KBM-7 (cell line): ENCODE data around the gene PCDHGC3.
"Not testable (repeated sequence)": the region's sequence is repeated elsewhere in the genome, so short reads cannot be mapped to it uniquely, and the experiment has no call there.

Source experiments
- DNase-seq: peaks from one replicate; pipeline ENCODE4 v3.0.0-alpha.2; 2015
- in situ Hi-C: fragments of 300-500 bp; cut with MboI; formaldehyde crosslinking; loops from 2 replicates; pipeline ENCODE4 v1.14.3; 2020; ENCODE audit warnings: low sequenced_read_pairs, low pct_unique_long_range_greater_than_20kb, mixed read lengths

Gene PCDHGC3

GRCh38 chr5:141475625-141476131 lies at the start of gene PCDHGC3:
PCDHGC3 (plus strand) TSS chr5:141475966; CDS start chr5:141476117, 151 bp downstream.
- in situ Hi-C loops, result no loop called here
- peak; percentile 88 for DNase-seq

GRCh38 chr5:141427783-141428426 lies 47.9 kb upstream of the PCDHGC3 start:
- in situ Hi-C loops, result no loop called here
- DNase-seq, result no peak

GRCh38 chr5:141430332-141431113 lies 45.2 kb upstream of the PCDHGC3 start, which contains the start of gene PCDHGA12:
PCDHGA12 (plus strand) TSS chr5:141430507; CDS start chr5:141430760, 253 bp downstream.
- in situ Hi-C loops, result no loop called here
- DNase-seq, result no peak

GRCh38 chr5:141431286-141431685 lies 44.5 kb upstream of the PCDHGC3 start:
- in situ Hi-C loops, result no loop called here

GRCh38 chr5:141432308-141432707 lies 43.5 kb upstream of the PCDHGC3 start:
- DNase-seq, in situ Hi-C loops: not testable (repeated sequence)

More at GRCh38 chr5:141431286-141431685, 44.5 kb upstream of the PCDHGC3 start:
- DNase-seq, result no peak

GRCh38 chr5:141432726-141433125 lies 43.0 kb upstream of the PCDHGC3 start:
- DNase-seq, in situ Hi-C loops: not testable (repeated sequence)

GRCh38 chr5:141434006-141434405 lies 41.8 kb upstream of the PCDHGC3 start:
- in situ Hi-C loops, result no loop called here

GRCh38 chr5:141437221-141437620 lies 38.5 kb upstream of the PCDHGC3 start:
- in situ Hi-C loops, result no loop called here
- DNase-seq, result no peak

More at GRCh38 chr5:141434006-141434405, 41.8 kb upstream of the PCDHGC3 start:
- no peak for DNase-seq

GRCh38 chr5:141439411-141440141 lies 36.2 kb upstream of the PCDHGC3 start:
- no peak for DNase-seq
- in situ Hi-C loops, result no loop called here

GRCh38 chr5:141440341-141440740 lies 35.4 kb upstream of the PCDHGC3 start:
- DNase-seq, result no peak
- in situ Hi-C loops, result no loop called here

GRCh38 chr5:141441571-141442170 lies 34.1 kb upstream of the PCDHGC3 start:
- no peak for DNase-seq
- in situ Hi-C loops, result no loop called here

GRCh38 chr5:141465351-141465750 lies 10.4 kb upstream of the PCDHGC3 start:
- in situ Hi-C loops, result no loop called here
- DNase-seq, result no peak

- DNase-seq, result no peak
- in situ Hi-C loops, result no loop called here
Measured at GRCh38 chr5:141476132-141476911, 556 bp downstream of the PCDHGC3 start.

- DNase-seq, result no peak
- in situ Hi-C loops, result no loop called here
Measured at GRCh38 chr5:141477044-141477575, 1.3 kb downstream of the PCDHGC3 start.

- in situ Hi-C loops, result no loop called here
- DNase-seq, result no peak
Measured at GRCh38 chr5:141477815-141478214, 2.0 kb downstream of the PCDHGC3 start.

- no peak for DNase-seq
- in situ Hi-C loops, result no loop called here
Measured at GRCh38 chr5:141478321-141478945, 2.7 kb downstream of the PCDHGC3 start.

GRCh38 chr5:141479776-141480175 lies 4.0 kb downstream of the PCDHGC3 start:
- in situ Hi-C loops, result no loop called here

GRCh38 chr5:141483902-141484301 lies 8.1 kb downstream of the PCDHGC3 start:
- in situ Hi-C loops, result no loop called here
- DNase-seq, result no peak

More at GRCh38 chr5:141479776-141480175, 4.0 kb downstream of the PCDHGC3 start:
- no peak for DNase-seq
